ENCODE data around the gene PSMA5.

The PSMA5 gene

GRCh38 chr1:109426281-109427170 is at the start of gene PSMA5 (continued):
- TF ChIP-seq PRDM4 (tag by site-specific recombination; IDR thresholded peaks at IDR 0.05), result no peak
- no peak for TF ChIP-seq INSM2 (tag by site-specific recombination; IDR thresholded peaks at IDR 0.05)
- TF ChIP-seq ZNF704 (tag by site-specific recombination; IDR thresholded peaks at IDR 0.05), result no peak
- no peak for TF ChIP-seq IKZF3 (tag by site-specific recombination; IDR thresholded peaks at IDR 0.05)
- TF ChIP-seq ZNF391 (tag by site-specific recombination; IDR thresholded peaks at IDR 0.05; ENCODE audit: borderline replicate concordance, low read depth), result no peak
- no peak for TF ChIP-seq ZNF596 (tag by site-specific recombination; IDR thresholded peaks at IDR 0.05)
- TF ChIP-seq ZNF114 (tag by site-specific recombination; IDR thresholded peaks at IDR 0.05), result no peak
- TF ChIP-seq PBX3 (CRISPR knock-in tag; IDR thresholded peaks at IDR 0.05), result no peak
- no peak for TF ChIP-seq KLF1 (tag by site-specific recombination; IDR thresholded peaks at IDR 0.05)
- TF ChIP-seq ZNF777 (tag by site-specific recombination; IDR thresholded peaks at IDR 0.05; ENCODE audit: borderline replicate concordance), result no peak
- no peak for TF ChIP-seq ZNF112 (tag by site-specific recombination; IDR thresholded peaks at IDR 0.05)
- TF ChIP-seq GLIS1 (tag by site-specific recombination; IDR thresholded peaks at IDR 0.05), result peak; percentile 86
- 0 out of 2 replicates have a peak, but pooled peaks have one; percentile 19 for TF ChIP-seq ZIC2 (tag by site-specific recombination; IDR thresholded peaks at IDR 0.05)
- TF ChIP-seq HOXD13 (CRISPR knock-in tag; IDR thresholded peaks at IDR 0.05; ENCODE audit: borderline replicate concordance), result no peak
- TF ChIP-seq ATF2 (tag by site-specific recombination; IDR thresholded peaks at IDR 0.05; ENCODE audit: low read depth), result no peak
- TF ChIP-seq ZNF37A (tag by site-specific recombination; IDR thresholded peaks at IDR 0.05), result no peak
- no peak for TF ChIP-seq ZNF10 (tag by site-specific recombination; IDR thresholded peaks at IDR 0.05)
- TF ChIP-seq ZNF571 (tag by site-specific recombination; IDR thresholded peaks at IDR 0.05), result no peak
- TF ChIP-seq ZNF394 (tag by site-specific recombination; IDR thresholded peaks at IDR 0.05; ENCODE audit: borderline replicate concordance), result no peak
- TF ChIP-seq ZNF350 (tag by site-specific recombination; IDR thresholded peaks at IDR 0.05), result no peak
- TF ChIP-seq ZBTB7A (tag by site-specific recombination; IDR thresholded peaks at IDR 0.05; ENCODE audit: low read depth), result no peak
- TF ChIP-seq ZNF175 (tag by site-specific recombination; IDR thresholded peaks at IDR 0.05), result no peak
- no peak for TF ChIP-seq ZNF354C (tag by site-specific recombination; IDR thresholded peaks at IDR 0.05; ENCODE audit: borderline replicate concordance, low read depth)
- no peak; the same call in 1 of the 2 replicates for TF ChIP-seq REPIN1 (tag by site-specific recombination; IDR thresholded peaks at IDR 0.05; ENCODE audit: low read depth)
- TF ChIP-seq ZNF626 (tag by site-specific recombination; IDR thresholded peaks at IDR 0.05), result no peak
- no peak for TF ChIP-seq ZNF416 (tag by site-specific recombination; IDR thresholded peaks at IDR 0.05)
- no peak for TF ChIP-seq ZNF837 (tag by site-specific recombination; IDR thresholded peaks at IDR 0.05)
- no peak for TF ChIP-seq ZNF132 (tag by site-specific recombination; IDR thresholded peaks at IDR 0.05; ENCODE audit: borderline replicate concordance)
- peak; percentile 63; the same call in 1 of the 2 replicates for TF ChIP-seq ZSCAN30 (tag by site-specific recombination; IDR thresholded peaks at IDR 0.05)
- no peak for TF ChIP-seq ELK4 (IDR thresholded peaks at IDR 0.05; ENCODE audit: borderline replicate concordance, low read depth, low read length)

Measured in HEK293 (cell line).